ENCODE results near the gene CROCC2. TPM values are rescaled to one million over a fixed set of nuclear protein-coding genes. Genes with fewer than 3 reads are reported as not detected.
A peak's percentile ranks its signal among the peaks of the same experiment; 100 is the strongest.

CROCC2 gene
- total RNA-seq, 1 donor from 2014 or later, result 2.9 TPM

GRCh38 chr2:240917684-240918257 is 11.6 kb downstream of the CROCC2 start:
- intact Hi-C loops (cut with DNase I), result loop anchor here (5.0 kb wide), 1 partner anchor 75 kb away; no protein-coding TSS in a partner anchor
- Histone ChIP-seq H3K4me1 (peaks cover 13 to 23% of the 10 kb centered on the region in 2 donors), H3K36me3 (no peaks in the 10 kb centered on the region), H3K9me3 (no peaks in the 10 kb centered on the region), H3K27me3 (no peaks in the 10 kb centered on the region), H3K27ac (peak overlapping the region in 1 of 2 donors; percentile 11), H3K4me3 (no peak overlapping the region)
- TF ChIP-seq CTCF (IDR thresholded peaks at IDR 0.05), result no peak
- peak in 1 of 2 donors; percentile 56 for DNase-seq (ENCODE audit: low spot score in 2 of 2)

GRCh38 chr2:240918258-240919091 is 12.3 kb downstream of the CROCC2 start:
- Histone ChIP-seq H3K9me3 (no peaks in the 10 kb centered on the region), H3K4me1 (peaks cover 13 to 21% of the 10 kb centered on the region in 2 donors), H3K36me3 (no peaks in the 10 kb centered on the region), H3K27me3 (no peaks in the 10 kb centered on the region), H3K4me3 (no peak overlapping the region), H3K27ac (no peak overlapping the region)
- intact Hi-C loops (cut with DNase I), result loop anchor here (5.0 kb wide), 1 partner anchor 74 kb away; no protein-coding TSS in a partner anchor
- no peak for TF ChIP-seq CTCF (IDR thresholded peaks at IDR 0.05)
- peak in 1 of 2 donors; percentile 58 for DNase-seq (ENCODE audit: low spot score in 2 of 2)

GRCh38 chr2:240919161-240919781 is 13.1 kb downstream of the CROCC2 start:
- intact Hi-C loops (cut with DNase I), result loop anchor here (5.0 kb wide), 1 partner anchor 73 kb away; no protein-coding TSS in a partner anchor

GRCh38 chr2:240919786-240920782 is 13.9 kb downstream of the CROCC2 start:
- H3K27ac ChIP-seq, result peak overlapping the region in 1 of 2 donors; percentile 63
- peak in 1 of 2 donors; percentile 60 for DNase-seq (ENCODE audit: low spot score in 2 of 2)
- no peak for TF ChIP-seq CTCF (IDR thresholded peaks at IDR 0.05)
- H3K4me3 ChIP-seq, result no peak overlapping the region
- no peaks in the 10 kb centered on the region for H3K9me3 ChIP-seq
- peaks cover 2 to 10% of the 10 kb centered on the region in 2 donors for H3K4me1 ChIP-seq
- H3K27me3 ChIP-seq, result no peaks in the 10 kb centered on the region
- H3K36me3 ChIP-seq, result no peaks in the 10 kb centered on the region
- intact Hi-C loops (cut with DNase I), result loop anchor here (5.0 kb wide), 1 partner anchor 72 kb away; no protein-coding TSS in a partner anchor

More at GRCh38 chr2:240919161-240919781, 13.1 kb downstream of the CROCC2 start:
- Histone ChIP-seq H3K4me3 (no peak overlapping the region), H3K4me1 (peaks cover 6 to 14% of the 10 kb centered on the region in 2 donors), H3K9me3 (no peaks in the 10 kb centered on the region), H3K27ac (no peak overlapping the region), H3K27me3 (no peaks in the 10 kb centered on the region), H3K36me3 (no peaks in the 10 kb centered on the region)
- no peak for TF ChIP-seq CTCF (IDR thresholded peaks at IDR 0.05)
- DNase-seq (ENCODE audit: low spot score in 2 of 2), result peak in 1 of 2 donors; percentile 60

Data from ascending aorta (tissue), 2 donors.